ENCODE measurements around the gene NECAB3. TPM values are rescaled to one million over a fixed set of nuclear protein-coding genes. Genes with fewer than 3 reads are reported as not detected.

NECAB3 gene
- total RNA-seq, 1 donor from 2014 or later = 26.9 TPM

GRCh38 chr20:33694639-33695012 is 20.4 kb upstream of the NECAB3 start:
- no peak for DNase-seq (ENCODE audit: low read depth)
- TF ChIP-seq, protein P1, sequence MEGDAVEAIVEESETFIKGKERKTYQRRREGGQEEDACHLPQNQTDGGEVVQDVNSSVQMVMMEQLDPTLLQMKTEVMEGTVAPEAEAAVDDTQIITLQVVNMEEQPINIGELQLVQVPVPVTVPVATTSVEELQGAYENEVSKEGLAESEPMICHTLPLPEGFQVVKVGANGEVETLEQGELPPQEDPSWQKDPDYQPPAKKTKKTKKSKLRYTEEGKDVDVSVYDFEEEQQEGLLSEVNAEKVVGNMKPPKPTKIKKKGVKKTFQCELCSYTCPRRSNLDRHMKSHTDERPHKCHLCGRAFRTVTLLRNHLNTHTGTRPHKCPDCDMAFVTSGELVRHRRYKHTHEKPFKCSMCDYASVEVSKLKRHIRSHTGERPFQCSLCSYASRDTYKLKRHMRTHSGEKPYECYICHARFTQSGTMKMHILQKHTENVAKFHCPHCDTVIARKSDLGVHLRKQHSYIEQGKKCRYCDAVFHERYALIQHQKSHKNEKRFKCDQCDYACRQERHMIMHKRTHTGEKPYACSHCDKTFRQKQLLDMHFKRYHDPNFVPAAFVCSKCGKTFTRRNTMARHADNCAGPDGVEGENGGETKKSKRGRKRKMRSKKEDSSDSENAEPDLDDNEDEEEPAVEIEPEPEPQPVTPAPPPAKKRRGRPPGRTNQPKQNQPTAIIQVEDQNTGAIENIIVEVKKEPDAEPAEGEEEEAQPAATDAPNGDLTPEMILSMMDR (conservative IDR thresholded peaks at IDR 0.05; ENCODE audit: low read depth, low read length) = no peak
- H3K4me3 ChIP-seq (ENCODE audit: low read depth, low read length) = no peak overlapping the region

- H3K4me3 ChIP-seq (ENCODE audit: low read depth, low read length) = no peak overlapping the region
- TF ChIP-seq, protein P1 (conservative IDR thresholded peaks at IDR 0.05; ENCODE audit: low read depth, low read length) = no peak
- DNase-seq (ENCODE audit: low read depth) = no peak
Observed at GRCh38 chr20:33693741-33694638, 19.8 kb upstream of the NECAB3 start.

DNA sequence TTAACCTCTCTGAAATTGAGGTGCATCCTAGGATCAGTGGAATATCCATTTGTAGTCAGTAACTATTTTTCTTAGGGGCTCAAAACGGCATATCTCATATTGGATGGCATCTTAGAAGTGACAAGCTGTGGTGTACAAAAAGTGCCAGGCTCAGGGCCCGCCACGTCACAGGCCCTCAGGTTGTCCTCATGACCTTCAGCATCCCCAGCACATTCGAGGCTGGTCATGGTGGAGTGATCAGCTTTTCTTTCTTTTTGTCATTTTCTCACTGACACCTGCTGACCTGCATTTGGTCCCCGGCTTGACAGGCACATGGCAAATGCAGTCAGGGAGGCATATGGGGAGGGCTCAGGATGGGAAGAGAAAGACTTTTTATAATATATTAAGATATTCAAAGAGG is 19.1 kb upstream of the NECAB3 start:
- DNase-seq (ENCODE audit: low read depth) = no peak
- TF ChIP-seq, protein P1 (conservative IDR thresholded peaks at IDR 0.05; ENCODE audit: low read depth, low read length) = no peak
- H3K4me3 ChIP-seq (ENCODE audit: low read depth, low read length) = no peak overlapping the region

DNA sequence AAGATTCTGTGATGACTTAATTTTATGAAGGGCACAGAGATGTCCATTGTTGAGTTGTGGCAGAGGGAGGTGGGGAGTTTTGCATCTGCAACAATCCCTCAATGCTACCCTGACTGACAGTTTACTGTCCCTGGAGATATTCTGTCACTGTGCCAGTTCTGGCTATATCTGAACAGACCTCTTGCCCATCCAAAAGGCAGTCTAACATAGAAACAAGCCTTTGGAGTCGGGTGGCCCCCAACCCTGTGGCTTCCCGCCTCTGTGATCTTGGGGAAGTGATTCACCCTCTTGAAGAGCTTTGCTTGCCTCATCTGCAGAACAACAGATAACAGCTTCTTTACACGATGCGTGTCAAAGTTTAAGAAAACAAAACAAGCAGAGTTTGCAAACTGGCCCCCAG is 15.7 kb upstream of the NECAB3 start:
- DNase-seq (ENCODE audit: low read depth) = no peak
- no peak overlapping the region for H3K4me3 ChIP-seq (ENCODE audit: low read depth, low read length)
- TF ChIP-seq, protein P1 (conservative IDR thresholded peaks at IDR 0.05; ENCODE audit: low read depth, low read length) = no peak

- no peak overlapping the region for H3K4me3 ChIP-seq (ENCODE audit: low read depth, low read length)
- DNase-seq (ENCODE audit: low read depth) = no peak
- TF ChIP-seq, protein P1 (conservative IDR thresholded peaks at IDR 0.05; ENCODE audit: low read depth, low read length) = no peak
Observed at GRCh38 chr20:33689493-33689892, 15.3 kb upstream of the NECAB3 start.

DNA sequence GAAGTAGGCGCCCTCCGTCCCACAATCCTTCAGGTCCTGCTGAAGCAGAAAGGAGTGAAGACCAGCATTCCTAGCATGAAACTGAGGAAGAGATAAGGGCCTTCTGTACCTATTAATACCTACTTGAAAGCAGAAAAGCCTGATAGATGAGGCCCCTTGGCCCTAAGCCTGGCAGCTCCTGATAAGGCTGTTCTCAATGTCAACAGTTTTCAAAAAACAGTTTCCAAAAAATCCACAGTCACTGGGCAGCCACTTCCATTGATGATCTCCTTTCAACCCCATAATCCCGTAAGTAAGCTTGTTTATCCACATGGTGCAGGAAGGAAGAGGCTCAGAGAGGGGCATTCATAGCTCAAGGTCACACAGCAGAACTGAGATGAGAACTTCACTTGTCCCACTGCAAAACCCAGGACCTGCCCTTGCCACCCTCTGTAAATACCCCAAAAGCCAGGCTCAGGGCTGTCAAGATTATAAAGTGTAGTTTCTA is 14.8 kb upstream of the NECAB3 start:
- no peak overlapping the region for H3K4me3 ChIP-seq (ENCODE audit: low read depth, low read length)
- DNase-seq (ENCODE audit: low read depth) = no peak
- TF ChIP-seq, protein P1 (conservative IDR thresholded peaks at IDR 0.05; ENCODE audit: low read depth, low read length) = no peak

Data from epithelial cell of proximal tubule (primary cell).